Sciatic nerve (tissue), 2 donors: Measurements from ENCODE around the gene COTL1. TPM values are rescaled to one million over a fixed set of nuclear protein-coding genes. Genes with fewer than 3 reads are reported as not detected.
A peak's percentile ranks its signal among the peaks of the same experiment; 100 is the strongest.
"Not testable (repeated sequence)": the region's sequence is repeated elsewhere in the genome, so short reads cannot be mapped to it uniquely, and the experiment has no call there.

Source experiments
- ATAC-seq: fragments of 200-7000 bp; cut with Tn5 transposase; one replicate; pipeline ENCODE4 v1.9.1; 2020; ENCODE audit warnings: mild to moderate bottlenecking, moderate library complexity
- DNase-seq: peaks from one replicate; pipeline ENCODE4 v3.0.0-alpha.2; 2020; ENCODE audit warnings: low spot score
- intact Hi-C: fragments of 100-400 bp; cut with DNase I; formaldehyde crosslinking; loops from one replicate; pipeline ENCODE4 v1.14.2; 2022
- total RNA-seq: library from RNA; stranded (reverse); fragmentation: NEBNext Ultra II Directional; extraction: Animal tissue kit (Norgen Biotek cat#: 25700); gene quantifications from one replicate; pipeline ENCODE4 v1.2.1, GENCODE V29; 2021
- donor health status: DM: no; HTN: no; CAD: no.
- donor health status: DM: no; HTN: no; CAD: no.

The COTL1 gene
- total RNA-seq, 1 donor from 2014 or later = 77.9 TPM

DNA sequence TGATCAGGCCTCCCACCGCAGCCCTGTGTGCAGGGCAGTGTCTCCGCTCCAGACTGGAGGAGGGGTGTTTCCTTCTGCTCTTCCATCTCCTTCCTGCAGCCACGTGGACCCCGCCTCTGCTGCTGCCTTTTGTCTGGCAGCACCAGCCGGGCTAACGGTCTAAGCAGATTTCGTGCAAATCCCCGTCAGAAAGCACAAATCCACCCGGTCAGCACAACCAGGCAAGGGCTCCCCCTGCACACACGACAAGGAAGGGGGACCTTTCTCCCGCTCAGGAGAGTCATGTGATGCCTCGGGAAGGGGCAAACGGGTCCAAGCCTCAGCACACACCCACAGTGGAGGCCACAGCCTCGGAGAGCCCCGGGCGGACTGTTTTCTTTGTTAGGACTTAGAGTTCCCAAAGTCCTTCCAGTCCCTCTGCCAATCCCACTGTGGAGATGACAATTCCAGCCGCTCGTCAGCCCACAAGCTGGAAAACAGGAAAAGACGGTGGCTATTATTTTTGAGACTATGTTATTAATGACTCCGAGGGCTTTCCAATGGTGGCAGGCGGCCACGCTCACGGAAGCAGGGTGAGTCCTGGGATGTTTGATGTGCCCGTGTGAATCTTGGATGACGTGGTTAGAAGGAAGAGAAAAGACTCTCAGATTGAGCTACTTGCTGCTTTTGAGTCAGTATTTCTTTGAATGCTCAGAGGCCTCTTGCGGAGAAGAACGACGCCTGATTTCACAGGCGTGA lies 90.9 kb downstream of the COTL1 start:
- peak; percentile 60 for ATAC-seq
- intact Hi-C loops = no loop called here
- DNase-seq = no peak

DNA sequence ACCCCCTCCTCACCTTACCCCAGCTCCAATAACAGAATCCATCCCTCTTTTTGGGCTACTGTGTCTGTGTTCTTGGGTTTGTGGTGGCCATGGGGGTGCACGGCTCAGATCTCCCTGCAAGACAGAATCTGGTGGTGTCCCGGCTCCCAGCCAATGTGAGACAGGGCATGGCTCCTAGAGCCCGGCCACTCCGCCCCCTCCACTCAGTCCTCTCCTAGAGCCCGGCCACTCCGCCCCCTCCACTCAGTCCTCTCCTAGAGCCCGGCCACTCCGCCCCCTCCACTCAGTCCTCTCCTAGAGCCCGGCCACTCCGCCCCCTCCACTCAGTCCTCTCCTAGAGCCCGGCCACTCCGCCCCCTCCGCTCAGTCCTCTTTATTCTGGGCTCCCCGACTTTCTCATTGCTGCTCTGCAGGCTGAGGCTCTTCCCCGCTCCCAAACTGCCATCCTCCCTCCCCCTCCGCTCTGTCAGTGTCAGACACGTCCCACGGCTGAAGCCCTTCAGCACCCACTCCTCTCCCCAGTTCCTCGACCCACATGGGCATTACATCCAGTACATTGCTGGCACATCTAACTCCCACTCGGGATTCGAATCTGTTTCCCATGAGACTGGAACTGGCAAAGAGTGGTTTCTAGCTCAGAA lies 92.8 kb downstream of the COTL1 start:
- DNase-seq, intact Hi-C loops, ATAC-seq: not testable (repeated sequence)

DNA sequence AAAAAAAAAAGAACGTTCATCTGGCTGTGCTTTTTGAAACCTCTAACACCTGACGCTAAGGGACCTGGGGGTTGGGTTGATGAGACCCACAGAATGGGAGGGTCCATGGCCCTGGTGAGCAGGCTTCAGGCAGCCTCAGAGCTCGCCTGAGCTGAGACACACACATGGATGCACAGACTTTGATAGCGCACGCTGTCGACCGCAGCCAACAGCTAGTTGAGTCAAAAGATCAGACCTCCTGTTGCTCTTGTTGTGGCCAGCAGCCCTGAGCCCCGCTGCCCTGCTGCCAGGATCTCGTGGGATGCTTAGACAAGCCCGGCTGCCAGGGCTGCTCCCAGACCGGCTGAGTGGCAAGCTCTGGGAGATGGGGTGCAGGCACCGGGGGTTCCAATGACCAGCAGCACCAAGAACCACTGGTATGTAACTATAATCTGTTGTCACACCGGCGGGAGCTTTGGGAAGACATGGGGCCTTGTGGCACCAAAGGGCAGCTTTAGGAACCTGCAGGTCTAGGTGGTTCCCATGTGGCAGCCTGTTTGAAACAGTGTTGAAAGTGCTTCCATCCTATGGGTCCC lies 93.4 kb downstream of the COTL1 start:
- ATAC-seq (no peak), DNase-seq (no peak)
- intact Hi-C loops = no loop called here

DNA sequence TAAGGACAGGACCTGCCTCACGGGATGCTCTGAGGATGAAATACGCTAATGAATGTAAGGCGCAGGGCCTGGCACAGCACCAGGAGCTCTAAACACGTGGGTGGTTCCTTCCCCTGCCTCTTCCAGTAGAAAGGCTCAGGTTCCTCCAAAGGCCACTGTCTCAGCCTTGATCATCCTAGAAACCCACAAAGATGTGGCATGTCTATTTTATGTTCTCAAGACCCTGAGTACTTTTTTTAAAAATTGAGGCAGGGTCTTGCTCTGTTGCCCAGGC lies 96.4 kb downstream of the COTL1 start:
- intact Hi-C loops = no loop called here
- DNase-seq (no peak), ATAC-seq (no peak)

DNA sequence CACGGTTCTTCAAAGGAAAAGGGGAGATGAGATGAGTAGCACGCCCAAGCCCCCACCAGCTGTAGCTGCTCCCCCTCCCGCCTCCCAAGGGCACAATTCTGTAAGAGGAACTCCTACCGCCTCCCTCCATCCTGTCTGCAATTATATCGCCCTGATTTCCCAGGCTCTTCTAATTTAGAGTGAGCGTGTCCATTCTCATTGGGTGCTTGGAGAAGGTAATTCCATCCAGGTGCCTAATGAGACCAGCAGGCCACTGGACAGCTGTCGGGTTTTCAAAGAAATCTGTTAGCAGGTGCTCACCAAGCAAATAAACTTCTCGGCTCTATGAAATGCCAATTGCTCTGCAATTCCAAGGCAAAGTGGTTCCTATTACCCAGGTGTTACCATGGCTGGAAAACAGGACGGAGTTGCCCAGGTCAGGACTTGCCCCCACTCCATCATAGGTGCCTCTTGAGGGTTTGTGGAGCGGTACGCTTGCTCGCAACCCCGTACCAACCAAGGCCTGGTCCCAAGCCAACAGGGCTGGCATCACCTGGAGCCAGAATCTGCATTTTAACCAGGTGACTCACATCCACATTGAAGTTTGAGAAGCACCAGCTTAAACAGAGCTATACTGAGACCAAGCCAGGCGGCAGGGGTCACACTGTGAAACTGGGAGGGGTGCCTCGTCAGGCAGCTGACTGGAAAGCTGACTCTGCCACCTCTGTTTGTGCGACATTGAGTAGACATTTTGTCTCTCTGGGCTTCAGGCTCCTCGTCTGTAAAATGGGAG lies 97.0 kb downstream of the COTL1 start:
- intact Hi-C loops = no loop called here
- DNase-seq (no peak), ATAC-seq (no peak)

DNA sequence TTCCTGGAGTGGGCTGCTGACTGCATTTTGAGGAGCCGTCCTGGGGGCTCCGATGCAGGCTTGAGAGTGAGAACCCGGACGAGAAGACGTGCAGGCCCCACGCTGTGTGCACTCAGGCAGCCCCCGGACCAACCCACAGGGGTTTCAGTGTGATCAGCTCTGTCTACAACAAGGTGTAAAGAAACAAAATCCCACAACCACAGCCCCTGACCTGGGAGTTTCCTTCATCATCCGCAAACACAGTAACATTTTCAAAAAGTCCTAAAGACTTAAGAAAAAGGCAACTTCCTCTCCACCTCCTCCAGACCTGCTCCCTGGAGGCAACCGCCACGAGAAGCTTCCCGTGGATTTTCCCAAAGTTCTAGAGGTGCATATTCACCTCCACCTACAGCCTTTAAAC lies 98.0 kb downstream of the COTL1 start:
- DNase-seq (no peak), ATAC-seq (no peak)
- intact Hi-C loops = loop anchor here (10.0 kb wide), 1 partner anchor 195 kb away; no protein-coding TSS in a partner anchor

DNA sequence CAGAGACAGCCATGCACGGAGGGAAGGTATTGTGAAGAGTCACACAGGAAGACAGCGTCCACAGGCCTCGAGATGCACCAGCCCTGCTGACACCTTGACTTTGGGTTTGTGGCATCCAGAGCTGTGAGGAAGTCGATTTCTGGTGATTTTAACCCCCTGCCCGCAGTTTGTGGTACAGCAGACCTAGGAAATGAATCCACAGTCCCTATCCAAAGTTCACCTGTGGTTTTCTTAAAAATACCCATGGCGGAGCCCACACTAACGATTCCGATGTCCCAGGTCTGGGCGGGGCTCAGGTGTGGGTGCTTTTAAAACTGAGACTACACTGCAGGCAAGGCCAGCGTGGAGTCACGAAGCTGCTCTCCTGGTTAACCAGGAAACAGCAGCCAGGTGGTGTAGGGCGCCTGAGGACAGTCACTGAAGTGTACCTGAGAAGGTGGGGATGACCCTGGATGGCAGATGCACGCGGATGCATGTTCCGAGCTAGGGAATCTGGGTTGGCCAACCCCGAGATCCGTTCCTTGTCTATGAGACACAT lies 99.0 kb downstream of the COTL1 start:
- intact Hi-C loops = loop anchor here (10.0 kb wide), 1 partner anchor 196 kb away; no protein-coding TSS in a partner anchor
- DNase-seq = no peak

DNA sequence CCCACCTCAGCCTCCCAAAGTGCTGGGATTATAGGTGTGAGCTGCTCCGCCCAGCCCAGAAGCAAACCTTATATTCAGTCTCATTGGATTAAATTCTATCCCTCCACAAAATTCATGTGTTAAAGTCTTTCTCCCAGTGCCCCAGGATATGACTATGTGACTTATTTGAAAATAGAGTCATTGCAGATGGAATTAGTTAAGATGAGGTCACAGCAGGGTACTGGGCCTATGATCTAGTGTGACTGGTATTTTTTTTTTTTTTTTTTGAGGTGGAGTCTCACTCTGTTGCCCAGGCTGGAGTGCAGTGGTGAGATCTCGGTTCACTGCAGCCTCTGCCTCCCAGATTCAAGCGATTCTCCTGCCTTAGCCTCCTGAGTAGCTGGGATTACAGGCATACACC lies 99.7 kb downstream of the COTL1 start:
- intact Hi-C loops = loop anchor here (10.0 kb wide), 1 partner anchor 197 kb away; no protein-coding TSS in a partner anchor
- DNase-seq = not testable (repeated sequence)

More for the DNA sequence above, 99.0 kb downstream of the COTL1 start:
- ATAC-seq = no peak

DNA sequence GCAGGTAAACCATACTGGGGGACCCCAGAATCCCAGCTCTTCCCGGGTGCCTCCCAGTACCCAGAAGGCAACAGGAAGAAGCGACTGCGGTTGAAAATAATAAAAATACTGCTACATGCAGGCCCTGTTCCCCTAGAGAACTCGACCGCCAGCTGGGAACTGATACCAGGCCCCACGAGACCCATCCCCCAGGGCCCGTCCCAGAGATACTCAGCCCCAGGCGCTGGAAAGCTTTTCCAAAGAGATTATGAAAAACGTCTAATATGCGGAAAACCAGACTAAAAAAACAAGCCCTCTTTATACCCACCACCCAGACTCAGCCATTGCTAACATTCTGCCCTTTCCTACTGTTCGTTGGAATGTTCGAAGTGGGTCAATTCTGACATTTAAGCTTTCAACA lies 100.5 kb downstream of the COTL1 start:
- intact Hi-C loops = loop anchor here (10.0 kb wide), 1 partner anchor 197 kb away; no protein-coding TSS in a partner anchor

More for the DNA sequence above, 99.7 kb downstream of the COTL1 start:
- ATAC-seq = not testable (repeated sequence)

More for the DNA sequence above, 100.5 kb downstream of the COTL1 start:
- DNase-seq (no peak), ATAC-seq (no peak)

Other genes starting within 250 kb of the COTL1 start
- 0.58 TPM for gene ATP2C2, start 249.5 kb downstream of the COTL1 start, total RNA-seq
- 21.8 TPM for gene MEAK7, start 113.4 kb downstream of the COTL1 start, total RNA-seq
- 60.2 TPM for gene KLHL36, start 30.4 kb upstream of the COTL1 start, total RNA-seq
- gene USP10, start 81.9 kb upstream of the COTL1 start, total RNA-seq = 72.2 TPM
- 118 TPM for gene CRISPLD2, start 201.9 kb upstream of the COTL1 start, total RNA-seq